ENCODE data around the gene TGFBR1. TPM values are rescaled to one million over a fixed set of nuclear protein-coding genes. Genes with fewer than 3 reads are reported as not detected.

TGFBR1 gene
- polyA plus RNA-seq, 1 donor from 2014 or later = 78.0 TPM

DNA sequence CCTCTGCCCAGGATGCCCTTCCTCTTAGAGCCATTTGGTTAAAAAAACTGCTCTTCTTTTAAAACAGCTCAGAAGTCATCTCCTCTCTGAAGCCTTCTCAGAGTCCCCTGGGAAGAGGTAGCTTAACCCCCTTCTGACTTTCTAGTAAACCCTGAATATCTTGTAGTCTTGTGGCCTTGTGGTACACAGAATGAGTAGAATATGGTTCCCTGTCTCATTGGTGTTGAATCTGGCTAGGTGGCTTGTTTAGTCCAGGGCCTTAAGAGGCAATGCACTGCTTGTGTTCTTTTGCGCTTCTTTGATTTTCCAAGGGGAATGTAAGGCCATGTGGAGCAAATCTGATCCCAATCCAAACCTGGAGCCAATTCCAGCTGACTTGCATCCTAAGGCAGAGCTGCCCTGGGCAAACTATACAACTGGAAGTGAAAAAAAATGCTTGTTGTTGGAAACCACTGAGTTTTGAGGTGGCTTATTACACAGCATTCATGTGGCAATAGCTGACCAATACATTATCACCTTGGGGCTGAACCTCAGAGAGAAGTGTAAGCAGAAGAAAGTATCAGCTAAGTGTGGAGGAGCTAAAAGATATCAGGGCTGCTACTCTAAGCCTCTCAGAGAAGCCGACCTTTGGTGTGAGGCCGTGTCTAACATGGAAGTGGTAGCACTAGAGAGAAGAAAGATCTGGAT is 85.8 kb downstream of the TGFBR1 start:
- Histone ChIP-seq H3K4me3 (ENCODE audit: low read length) (no peak overlapping the region), H3K9me2 (ENCODE audit: insufficient read depth, low read length) (no peaks in the 10 kb centered on the region), H3K27ac (ENCODE audit: low read length) (no peak overlapping the region), H3K9ac (ENCODE audit: low read length) (no peak overlapping the region), H3K36me3 (ENCODE audit: insufficient read depth, low read length) (no peaks in the 10 kb centered on the region), H3K79me2 (replicated peaks; ENCODE audit: insufficient read depth, low read length) (no peaks in the 10 kb centered on the region), H2AFZ (ENCODE audit: low read depth, low read length) (no peak overlapping the region), H3K4me2 (ENCODE audit: low read length) (no peak overlapping the region), H3K9me3 (ENCODE audit: low read length) (no peaks in the 10 kb centered on the region), H3K27me3 (ENCODE audit: insufficient read depth, low read depth, low read length) (no peaks in the 10 kb centered on the region), H4K20me1 (ENCODE audit: insufficient read depth) (no peaks in the 10 kb centered on the region), H3F3A (ENCODE audit: insufficient read depth, low read length, poor library complexity, severe bottlenecking) (no peaks in the 10 kb centered on the region)
- TF ChIP-seq EP300 (conservative IDR thresholded peaks at IDR 0.05; ENCODE audit: poor library complexity, severe bottlenecking) = no peak
- TF ChIP-seq TAF1 (IDR thresholded peaks at IDR 0.05; ENCODE audit: low read depth) = no peak
- no peak for TF ChIP-seq RAD21 (conservative IDR thresholded peaks at IDR 0.05)
- no peak for TF ChIP-seq POLR2AphosphoS5 (IDR thresholded peaks at IDR 0.05)
- no peak for TF ChIP-seq SMC3 (conservative IDR thresholded peaks at IDR 0.05; ENCODE audit: poor library complexity)
- TF ChIP-seq, protein P1, sequence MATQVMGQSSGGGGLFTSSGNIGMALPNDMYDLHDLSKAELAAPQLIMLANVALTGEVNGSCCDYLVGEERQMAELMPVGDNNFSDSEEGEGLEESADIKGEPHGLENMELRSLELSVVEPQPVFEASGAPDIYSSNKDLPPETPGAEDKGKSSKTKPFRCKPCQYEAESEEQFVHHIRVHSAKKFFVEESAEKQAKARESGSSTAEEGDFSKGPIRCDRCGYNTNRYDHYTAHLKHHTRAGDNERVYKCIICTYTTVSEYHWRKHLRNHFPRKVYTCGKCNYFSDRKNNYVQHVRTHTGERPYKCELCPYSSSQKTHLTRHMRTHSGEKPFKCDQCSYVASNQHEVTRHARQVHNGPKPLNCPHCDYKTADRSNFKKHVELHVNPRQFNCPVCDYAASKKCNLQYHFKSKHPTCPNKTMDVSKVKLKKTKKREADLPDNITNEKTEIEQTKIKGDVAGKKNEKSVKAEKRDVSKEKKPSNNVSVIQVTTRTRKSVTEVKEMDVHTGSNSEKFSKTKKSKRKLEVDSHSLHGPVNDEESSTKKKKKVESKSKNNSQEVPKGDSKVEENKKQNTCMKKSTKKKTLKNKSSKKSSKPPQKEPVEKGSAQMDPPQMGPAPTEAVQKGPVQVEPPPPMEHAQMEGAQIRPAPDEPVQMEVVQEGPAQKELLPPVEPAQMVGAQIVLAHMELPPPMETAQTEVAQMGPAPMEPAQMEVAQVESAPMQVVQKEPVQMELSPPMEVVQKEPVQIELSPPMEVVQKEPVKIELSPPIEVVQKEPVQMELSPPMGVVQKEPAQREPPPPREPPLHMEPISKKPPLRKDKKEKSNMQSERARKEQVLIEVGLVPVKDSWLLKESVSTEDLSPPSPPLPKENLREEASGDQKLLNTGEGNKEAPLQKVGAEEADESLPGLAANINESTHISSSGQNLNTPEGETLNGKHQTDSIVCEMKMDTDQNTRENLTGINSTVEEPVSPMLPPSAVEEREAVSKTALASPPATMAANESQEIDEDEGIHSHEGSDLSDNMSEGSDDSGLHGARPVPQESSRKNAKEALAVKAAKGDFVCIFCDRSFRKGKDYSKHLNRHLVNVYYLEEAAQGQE (IDR thresholded peaks at IDR 0.05; ENCODE audit: borderline replicate concordance) = no peak
- TF ChIP-seq, protein P2, sequence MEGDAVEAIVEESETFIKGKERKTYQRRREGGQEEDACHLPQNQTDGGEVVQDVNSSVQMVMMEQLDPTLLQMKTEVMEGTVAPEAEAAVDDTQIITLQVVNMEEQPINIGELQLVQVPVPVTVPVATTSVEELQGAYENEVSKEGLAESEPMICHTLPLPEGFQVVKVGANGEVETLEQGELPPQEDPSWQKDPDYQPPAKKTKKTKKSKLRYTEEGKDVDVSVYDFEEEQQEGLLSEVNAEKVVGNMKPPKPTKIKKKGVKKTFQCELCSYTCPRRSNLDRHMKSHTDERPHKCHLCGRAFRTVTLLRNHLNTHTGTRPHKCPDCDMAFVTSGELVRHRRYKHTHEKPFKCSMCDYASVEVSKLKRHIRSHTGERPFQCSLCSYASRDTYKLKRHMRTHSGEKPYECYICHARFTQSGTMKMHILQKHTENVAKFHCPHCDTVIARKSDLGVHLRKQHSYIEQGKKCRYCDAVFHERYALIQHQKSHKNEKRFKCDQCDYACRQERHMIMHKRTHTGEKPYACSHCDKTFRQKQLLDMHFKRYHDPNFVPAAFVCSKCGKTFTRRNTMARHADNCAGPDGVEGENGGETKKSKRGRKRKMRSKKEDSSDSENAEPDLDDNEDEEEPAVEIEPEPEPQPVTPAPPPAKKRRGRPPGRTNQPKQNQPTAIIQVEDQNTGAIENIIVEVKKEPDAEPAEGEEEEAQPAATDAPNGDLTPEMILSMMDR (IDR thresholded peaks at IDR 0.05; ENCODE audit: poor library complexity, severe bottlenecking) = no peak
- no peak for TF ChIP-seq MXI1 (conservative IDR thresholded peaks at IDR 0.05; ENCODE audit: poor library complexity, severe bottlenecking)
- no peak for TF ChIP-seq EZH2 (IDR thresholded peaks at IDR 0.05; ENCODE audit: borderline replicate concordance, insufficient read depth, low read length, poor library complexity, severe bottlenecking)

DNA sequence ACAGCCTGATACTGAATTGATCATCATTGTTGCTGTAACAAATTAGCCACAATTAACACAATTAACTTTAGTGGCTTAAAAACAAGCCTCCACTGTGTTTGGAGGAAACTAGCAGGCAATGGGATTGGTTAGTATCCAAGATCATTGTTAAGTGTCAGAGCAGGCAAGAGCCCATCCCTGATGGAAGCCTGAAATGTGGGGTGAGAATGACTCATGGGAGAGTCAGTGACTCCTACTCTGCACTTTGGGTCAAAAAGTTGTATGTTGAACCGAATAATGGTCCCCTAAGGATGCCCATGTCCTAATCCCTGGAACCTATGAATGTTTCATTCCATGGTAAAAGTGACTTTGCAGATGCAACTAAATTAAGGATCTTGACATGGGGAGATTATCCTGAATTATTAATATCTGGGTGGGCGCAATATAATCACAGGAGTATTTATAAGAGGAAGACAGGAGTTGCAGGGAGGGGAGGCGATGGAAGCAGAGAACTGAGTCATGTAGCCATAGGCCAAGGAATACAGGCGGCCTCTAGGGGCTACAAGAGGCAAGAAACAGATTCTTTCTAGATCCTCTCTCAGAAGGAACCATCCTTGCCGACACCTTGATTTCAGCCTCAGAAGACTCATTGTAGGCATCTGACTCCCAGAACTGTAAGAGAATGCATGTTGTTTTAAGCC is 88.0 kb downstream of the TGFBR1 start:
- Histone ChIP-seq H3K4me3 (ENCODE audit: low read length) (no peak overlapping the region), H3K36me3 (ENCODE audit: insufficient read depth, low read length) (no peaks in the 10 kb centered on the region), H2AFZ (ENCODE audit: low read depth, low read length) (no peak overlapping the region), H3K9ac (ENCODE audit: low read length) (no peak overlapping the region), H3K9me3 (ENCODE audit: low read length) (no peaks in the 10 kb centered on the region), H3F3A (ENCODE audit: insufficient read depth, low read length, poor library complexity, severe bottlenecking) (no peaks in the 10 kb centered on the region), H3K79me2 (replicated peaks; ENCODE audit: insufficient read depth, low read length) (no peaks in the 10 kb centered on the region), H3K4me2 (ENCODE audit: low read length) (no peak overlapping the region), H3K27ac (ENCODE audit: low read length) (no peak overlapping the region), H3K9me2 (ENCODE audit: insufficient read depth, low read length) (no peaks in the 10 kb centered on the region), H4K20me1 (ENCODE audit: insufficient read depth) (no peaks in the 10 kb centered on the region), H3K27me3 (ENCODE audit: insufficient read depth, low read depth, low read length) (no peaks in the 10 kb centered on the region)
- no peak for TF ChIP-seq EZH2 (IDR thresholded peaks at IDR 0.05; ENCODE audit: borderline replicate concordance, insufficient read depth, low read length, poor library complexity, severe bottlenecking)
- no peak for TF ChIP-seq SMC3 (conservative IDR thresholded peaks at IDR 0.05; ENCODE audit: poor library complexity)
- no peak for TF ChIP-seq POLR2AphosphoS5 (IDR thresholded peaks at IDR 0.05)
- TF ChIP-seq, protein P2 (IDR thresholded peaks at IDR 0.05; ENCODE audit: poor library complexity, severe bottlenecking) = no peak
- TF ChIP-seq, protein P1 (IDR thresholded peaks at IDR 0.05; ENCODE audit: borderline replicate concordance) = no peak
- no peak for TF ChIP-seq RAD21 (conservative IDR thresholded peaks at IDR 0.05)
- no peak for TF ChIP-seq MXI1 (conservative IDR thresholded peaks at IDR 0.05; ENCODE audit: poor library complexity, severe bottlenecking)
- no peak for TF ChIP-seq EP300 (conservative IDR thresholded peaks at IDR 0.05; ENCODE audit: poor library complexity, severe bottlenecking)
- no peak for TF ChIP-seq TAF1 (IDR thresholded peaks at IDR 0.05; ENCODE audit: low read depth)

Measured in neural cell (in vitro differentiated cells).